NB4 (cell line): ENCODE results near the gene TSSK6.
A peak's percentile ranks its signal among the peaks of the same experiment; 100 is the strongest.

Source experiments
- DNase-seq: peaks from one replicate; pipeline ENCODE4 v3.0.0; 2010; ENCODE audit warnings: low read depth
- H3K4me3 ChIP-seq: one replicate; pipeline ENCODE4 v1.5.1; 2011; ENCODE audit warnings: mild to moderate bottlenecking, low read depth, low read length, moderate library complexity
- MYC ChIP-seq: IDR thresholded peaks from 2 replicates; pipeline ENCODE4 v1.6.1; 2011; ENCODE audit warnings: low read depth, low read length
- POLR2A ChIP-seq: IDR thresholded peaks from 2 replicates; pipeline ENCODE4 v1.6.1; 2011; ENCODE audit warnings: mild to moderate bottlenecking; ENCODE audit not compliant: insufficient read length; ENCODE audit errors: extremely low read depth
- TF ChIP-seq, protein P1 (sequence below): IDR thresholded peaks from one replicate; pipeline ENCODE4 v1.5.1; 2012; ENCODE audit warnings: low read depth, low read length
- TF ChIP-seq, protein P2 (sequence below): IDR thresholded peaks from 2 replicates; pipeline ENCODE4 v1.6.1; 2011; ENCODE audit warnings: low read depth, low read length

Gene TSSK6

DNA sequence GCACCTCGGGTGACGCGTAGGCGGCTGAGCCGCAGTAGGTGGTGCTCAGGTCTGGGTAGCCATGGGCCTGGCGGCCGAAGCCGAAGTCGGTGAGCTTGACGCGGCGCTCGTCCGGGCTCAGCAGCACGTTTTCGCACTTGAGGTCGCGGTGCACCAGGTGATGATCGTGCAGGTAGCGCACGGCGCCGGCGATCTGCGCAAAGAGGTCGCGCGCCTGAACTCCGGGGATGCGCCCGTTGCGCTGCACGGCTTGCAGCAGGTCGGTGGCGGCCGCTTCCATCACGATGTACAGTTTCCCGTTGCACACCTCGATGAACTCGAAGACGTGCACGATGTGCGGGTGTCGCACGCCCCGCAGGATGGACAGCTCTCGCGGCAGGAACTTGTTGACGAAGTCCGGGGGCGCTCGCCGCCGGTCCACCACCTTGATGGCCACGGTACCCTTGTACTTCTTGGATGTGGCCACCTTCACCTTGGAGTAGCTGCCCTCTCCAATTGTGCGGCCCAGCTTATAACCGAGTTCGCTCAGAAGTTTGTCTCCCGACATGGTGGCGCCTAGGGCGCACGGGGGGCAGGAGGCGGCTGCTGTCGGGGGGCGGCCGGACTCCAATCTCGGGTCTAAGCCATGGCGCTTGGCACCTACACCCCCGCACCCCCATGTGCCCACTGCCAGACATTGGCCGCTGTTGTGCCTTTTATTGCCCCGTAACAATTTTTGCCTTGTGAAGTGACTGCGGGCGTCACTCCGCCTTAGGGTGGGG is at the start of gene TSSK6:
TSSK6 (minus strand) TSS at position 668 of the 761 bp plus-strand sequence; CDS start at position 547, 121 bp downstream.
- H3K4me3 ChIP-seq, result peak within 1 kb of the TSS; percentile 83
- no peak for DNase-seq
- TF ChIP-seq, protein P1, sequence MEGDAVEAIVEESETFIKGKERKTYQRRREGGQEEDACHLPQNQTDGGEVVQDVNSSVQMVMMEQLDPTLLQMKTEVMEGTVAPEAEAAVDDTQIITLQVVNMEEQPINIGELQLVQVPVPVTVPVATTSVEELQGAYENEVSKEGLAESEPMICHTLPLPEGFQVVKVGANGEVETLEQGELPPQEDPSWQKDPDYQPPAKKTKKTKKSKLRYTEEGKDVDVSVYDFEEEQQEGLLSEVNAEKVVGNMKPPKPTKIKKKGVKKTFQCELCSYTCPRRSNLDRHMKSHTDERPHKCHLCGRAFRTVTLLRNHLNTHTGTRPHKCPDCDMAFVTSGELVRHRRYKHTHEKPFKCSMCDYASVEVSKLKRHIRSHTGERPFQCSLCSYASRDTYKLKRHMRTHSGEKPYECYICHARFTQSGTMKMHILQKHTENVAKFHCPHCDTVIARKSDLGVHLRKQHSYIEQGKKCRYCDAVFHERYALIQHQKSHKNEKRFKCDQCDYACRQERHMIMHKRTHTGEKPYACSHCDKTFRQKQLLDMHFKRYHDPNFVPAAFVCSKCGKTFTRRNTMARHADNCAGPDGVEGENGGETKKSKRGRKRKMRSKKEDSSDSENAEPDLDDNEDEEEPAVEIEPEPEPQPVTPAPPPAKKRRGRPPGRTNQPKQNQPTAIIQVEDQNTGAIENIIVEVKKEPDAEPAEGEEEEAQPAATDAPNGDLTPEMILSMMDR, result no peak
- TF ChIP-seq, protein P2, sequence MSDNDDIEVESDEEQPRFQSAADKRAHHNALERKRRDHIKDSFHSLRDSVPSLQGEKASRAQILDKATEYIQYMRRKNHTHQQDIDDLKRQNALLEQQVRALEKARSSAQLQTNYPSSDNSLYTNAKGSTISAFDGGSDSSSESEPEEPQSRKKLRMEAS, result no peak
- no peak for TF ChIP-seq POLR2A
- TF ChIP-seq MYC, result no peak

DNA sequence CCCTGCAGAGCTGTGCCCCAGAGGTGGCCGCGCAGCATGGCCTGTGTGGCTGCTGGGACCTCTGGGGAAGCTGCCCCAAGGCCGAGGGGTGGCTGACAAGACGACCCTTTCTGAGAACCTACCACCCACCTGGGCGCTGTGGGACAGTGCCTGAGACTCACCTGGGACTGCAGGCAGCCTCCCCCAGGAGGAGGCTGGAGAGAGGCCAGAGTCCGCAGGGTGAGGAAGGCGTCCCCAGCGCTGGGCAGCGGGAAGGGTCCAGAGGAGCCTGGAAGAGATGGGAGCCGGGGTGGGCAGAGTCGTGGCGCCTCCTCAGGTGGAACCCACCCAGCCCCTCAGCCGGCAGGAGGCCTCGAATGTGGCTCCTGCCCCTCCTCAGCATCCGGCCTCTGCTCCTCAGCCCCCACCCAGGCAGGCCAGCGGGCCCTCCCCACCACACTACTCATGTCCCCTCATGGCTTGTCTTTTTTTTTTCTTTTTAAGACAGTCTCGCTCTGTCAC is 48.0 kb upstream of the TSSK6 start:
- no peak for DNase-seq
- TF ChIP-seq, protein P1, result no peak
- no peak for TF ChIP-seq POLR2A
- TF ChIP-seq MYC, result no peak
- TF ChIP-seq, protein P2, result no peak
- no peak overlapping the region for H3K4me3 ChIP-seq

DNA sequence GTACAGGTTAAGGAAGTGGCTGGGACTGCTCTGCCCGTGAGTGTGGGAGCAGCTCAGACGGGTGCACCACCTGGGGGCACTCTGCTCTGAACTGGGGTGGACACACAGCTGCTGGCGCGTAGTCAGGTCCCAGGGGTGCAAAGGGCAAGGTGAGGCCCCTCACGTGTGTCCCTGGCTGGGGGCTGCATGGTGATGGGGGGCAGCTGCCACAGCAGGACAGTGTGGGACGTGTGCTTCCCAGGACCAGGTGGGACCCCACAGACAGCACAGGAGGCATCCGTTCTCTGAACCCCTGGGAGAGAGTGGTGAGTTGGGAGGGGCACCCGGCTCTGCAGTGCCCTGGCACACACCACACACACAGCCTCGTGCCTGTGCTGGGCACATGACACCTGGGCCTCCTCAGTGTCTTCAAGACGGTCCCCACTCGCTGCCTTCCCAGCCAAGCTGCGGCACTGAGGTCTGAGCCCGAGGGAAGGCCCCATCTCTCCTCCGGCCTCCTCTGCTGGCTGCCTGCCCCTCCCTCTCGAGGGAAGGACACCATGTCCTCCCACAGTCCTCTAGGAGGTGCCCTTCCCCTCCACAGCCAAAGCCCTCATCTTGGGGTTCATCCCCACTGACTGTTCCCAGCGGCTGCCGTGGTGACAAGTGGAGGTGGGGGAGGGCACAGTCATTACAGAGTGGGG is 47.5 kb upstream of the TSSK6 start:
- no peak for TF ChIP-seq MYC
- TF ChIP-seq, protein P1, result peak; percentile 29
- no peak overlapping the region for H3K4me3 ChIP-seq
- peak; percentile 49 for DNase-seq

DNA sequence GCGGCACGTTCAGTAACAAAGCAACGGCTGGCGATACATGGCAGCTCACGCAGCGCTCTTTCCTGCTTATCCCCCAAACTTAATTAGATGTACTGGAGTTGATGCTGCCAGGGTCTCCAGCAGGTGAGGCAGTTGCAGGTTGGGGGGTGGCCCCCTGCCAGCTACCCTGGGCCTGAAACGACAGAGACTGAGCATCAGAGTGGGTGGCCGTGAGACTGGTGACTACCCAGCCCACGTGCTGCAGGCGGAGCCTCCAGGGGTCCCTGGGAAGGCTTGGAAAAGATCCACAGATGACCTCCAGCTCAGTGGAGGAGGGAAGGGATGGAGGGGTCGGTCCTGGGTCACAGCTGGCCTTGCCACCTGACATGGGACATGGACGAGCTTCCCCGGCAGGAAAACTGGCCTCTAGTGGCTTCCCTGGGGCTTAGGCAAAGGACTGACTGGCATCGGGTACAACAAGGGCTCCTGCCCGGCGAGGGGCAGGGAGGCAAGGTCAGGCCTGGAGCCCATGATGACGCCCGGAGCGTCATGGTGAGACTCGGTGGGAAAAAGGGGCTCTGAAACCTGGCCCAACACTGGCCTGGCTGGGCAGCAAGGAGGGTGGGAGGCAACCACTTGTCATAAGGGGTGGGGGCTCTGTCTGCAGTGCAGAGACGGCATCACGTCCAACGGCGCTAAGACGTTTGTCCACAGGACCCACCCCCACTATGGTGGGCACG is 46.8 kb upstream of the TSSK6 start:
- TF ChIP-seq, protein P2, result no peak
- TF ChIP-seq, protein P1, result no peak
- TF ChIP-seq POLR2A (no peak), MYC (no peak)
- no peak for DNase-seq
- H3K4me3 ChIP-seq, result no peak overlapping the region

DNA sequence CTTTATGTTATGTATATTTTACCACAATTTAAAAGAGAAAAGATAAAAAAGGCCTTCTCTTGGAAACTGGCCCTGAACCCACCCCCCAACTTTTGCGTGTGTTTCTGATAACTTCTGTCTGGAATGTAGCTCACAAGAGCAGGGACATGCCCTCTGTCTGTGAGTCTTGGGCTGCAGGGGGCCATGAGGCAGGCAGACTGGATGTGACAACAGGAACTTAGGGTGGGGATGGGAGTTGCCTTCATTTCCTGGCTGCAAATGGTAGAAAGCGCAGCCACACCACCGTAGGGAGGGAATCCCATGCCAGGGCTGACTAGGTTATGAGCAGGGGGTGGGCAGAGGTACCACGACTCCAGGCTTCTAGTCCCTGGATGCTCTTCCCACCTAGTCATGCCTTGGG is 44.6 kb upstream of the TSSK6 start:
- DNase-seq, result peak; percentile 45
- H3K4me3 ChIP-seq, result no peak overlapping the region
- TF ChIP-seq MYC (peak; percentile 32; the same call in 1 of the 2 replicates), POLR2A (no peak)
- TF ChIP-seq, protein P2, result peak; percentile 11; the same call in 1 of the 2 replicates
- TF ChIP-seq, protein P1, result no peak
